HEK293 (cell line): Measurements from ENCODE around the gene EFHC1.

Experiments used
- CTCF ChIP-seq: fragments of 450-650 bp; formaldehyde crosslinking; IDR thresholded peaks from 2 replicates; pipeline ENCODE4 v1.5.1; 2016; ENCODE audit warnings: missing biosample characterization, missing genetic modification characterization
- ZNF133 ChIP-seq: fragments of 450-650 bp; formaldehyde crosslinking; IDR thresholded peaks from 2 replicates; pipeline ENCODE4 v1.5.1; 2016; ENCODE audit warnings: missing biosample characterization, missing genetic modification characterization
- ZNF571 ChIP-seq: fragments of 450-650 bp; formaldehyde crosslinking; IDR thresholded peaks from 2 replicates; pipeline ENCODE4 v1.5.0; 2017; ENCODE audit warnings: missing biosample characterization, missing genetic modification characterization

DNA sequence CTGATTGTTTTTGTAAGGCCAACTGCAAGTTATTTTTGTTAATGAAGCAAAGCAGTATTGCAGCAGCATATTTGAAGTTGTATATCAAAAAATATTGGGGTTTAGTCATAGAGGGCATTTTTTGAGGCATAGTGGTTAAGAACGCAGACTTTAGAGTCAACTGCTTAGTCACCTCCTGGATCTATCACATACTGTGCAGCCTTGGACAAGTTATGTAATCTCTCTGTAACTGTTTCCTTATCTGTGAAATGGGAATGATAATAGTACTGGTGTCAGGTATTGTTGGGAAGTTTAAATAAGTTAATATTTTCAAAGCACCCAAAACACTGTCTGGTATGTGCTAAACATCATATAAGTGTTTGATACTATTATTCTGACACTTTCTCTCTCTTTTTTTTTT, 27.2 kb upstream of the EFHC1 start:
- TF ChIP-seq ZNF133 (tag by site-specific recombination) (no peak), CTCF (tag by site-specific recombination) (no peak), ZNF571 (tag by site-specific recombination) (no peak)
